Omental fat pad (tissue), 4 donors: ENCODE results near the gene YIPF5. TPM values are rescaled to one million over a fixed set of nuclear protein-coding genes. Genes with fewer than 3 reads are reported as not detected.
A peak's percentile ranks its signal among the peaks of the same experiment; 100 is the strongest.

Experiments
- ATAC-seq: fragments of 150-250 bp; one replicate; pipeline ENCODE4 v1.9.1; 2016; ENCODE audit warnings: mild to moderate bottlenecking, moderate library complexity; ENCODE audit not compliant: low FRiP score
- DNase-seq: peaks from one replicate; pipeline ENCODE4 v3.0.0-alpha.2; 2019; ENCODE audit warnings: low spot score
- CTCF ChIP-seq, 3 donors: fragments of 450-650 bp; IDR thresholded peaks; one replicate each; pipeline ENCODE4 v1.5.1; 2016 to 2017; ENCODE audit warnings: antibody characterized with exemption in 3 of 3, mild to moderate bottlenecking in 3 of 3, moderate library complexity in 2 of 3
- total RNA-seq, 4 donors: library from RNA; depleted of rRNA; stranded (reverse); fragments of >200 nt; gene quantifications; one replicate each; pipeline ENCODE4 v1.1.0, GENCODE V29; 2016

The YIPF5 gene
- total RNA-seq, 4 donors from 2014 or later = 30.5 to 45.7 (median 44.7) TPM

- no peak for TF ChIP-seq CTCF (IDR thresholded peaks at IDR 0.05)
These were observed 23.7 kb upstream of the YIPF5 start for GRCh38 chr5:144194144-144194543.

GRCh38 chr5:144192661-144193060 lies 22.2 kb upstream of the YIPF5 start:
- ATAC-seq (no peak), DNase-seq (no peak)
- no peak for TF ChIP-seq CTCF (IDR thresholded peaks at IDR 0.05)

More at GRCh38 chr5:144194144-144194543, 23.7 kb upstream of the YIPF5 start:
- ATAC-seq (no peak), DNase-seq (no peak)

- ATAC-seq (peak; percentile 66), DNase-seq (no peak)
- no peak for TF ChIP-seq CTCF (IDR thresholded peaks at IDR 0.05)
These were observed 21.5 kb upstream of the YIPF5 start for GRCh38 chr5:144191998-144192397.

GRCh38 chr5:144191531-144191930 lies 21.1 kb upstream of the YIPF5 start:
- no peak for DNase-seq

GRCh38 chr5:144189800-144190429 lies 19.5 kb upstream of the YIPF5 start:
- TF ChIP-seq CTCF (IDR thresholded peaks at IDR 0.05) = no peak
- ATAC-seq (peak; percentile 78), DNase-seq (no peak)

More at GRCh38 chr5:144191531-144191930, 21.1 kb upstream of the YIPF5 start:
- ATAC-seq = no peak
- TF ChIP-seq CTCF (IDR thresholded peaks at IDR 0.05) = no peak

GRCh38 chr5:144187699-144188294 lies 17.3 kb upstream of the YIPF5 start:
- DNase-seq (no peak), ATAC-seq (no peak)
- no peak for TF ChIP-seq CTCF (IDR thresholded peaks at IDR 0.05)
